AG10803 (cell line): ENCODE measurements around the gene HM13.

Source experiments
- DNase-seq: peaks from one replicate; pipeline ENCODE4 v3.0.0; 2010; ENCODE audit warnings: low read depth
- H3K4me3 ChIP-seq: 2 replicates; pipeline ENCODE4 v1.5.1; 2011; ENCODE audit warnings: mild to moderate bottlenecking, low read length, control low read depth
- CTCF ChIP-seq: conservative IDR thresholded peaks from 2 replicates; pipeline ENCODE4 v1.5.1; 2011; ENCODE audit warnings: mild to moderate bottlenecking, low read length, control low read depth, inconsistent platforms

Gene HM13

GRCh38 chr20:31581391-31581790, 67.1 kb downstream of the HM13 start:
- no peak for DNase-seq
- no peak for TF ChIP-seq CTCF
- no peak overlapping the region for H3K4me3 ChIP-seq

- no peak for TF ChIP-seq CTCF
- peak overlapping the region; percentile 61 for H3K4me3 ChIP-seq
- DNase-seq: peak; percentile 56
Observed at GRCh38 chr20:31587545-31588389, 73.5 kb downstream of the HM13 start.

DNA sequence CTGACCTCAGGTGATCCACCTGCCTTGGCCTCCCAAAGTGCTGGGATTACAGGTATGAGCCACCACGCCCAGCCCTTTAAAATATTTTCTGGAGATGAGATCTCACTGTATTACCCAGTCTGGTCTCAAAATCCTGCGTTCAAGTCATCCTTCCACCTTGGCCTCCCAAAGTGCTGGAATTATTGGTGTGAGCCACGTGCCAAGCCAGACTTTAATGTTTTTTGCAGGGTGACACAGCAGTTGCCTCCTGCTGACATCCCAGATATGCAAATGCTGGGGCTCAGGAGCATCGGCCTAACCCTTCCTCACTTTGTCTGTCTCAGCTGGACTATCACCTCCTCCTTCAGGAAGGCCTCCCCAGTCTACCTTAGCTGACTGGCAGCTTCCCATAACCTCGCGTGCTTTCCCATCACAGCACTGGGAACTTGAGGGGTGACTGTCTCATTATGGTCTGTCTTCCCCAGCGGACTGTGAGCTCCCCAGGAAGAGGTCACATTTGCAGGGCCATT, 76.5 kb downstream of the HM13 start:
- no peak overlapping the region for H3K4me3 ChIP-seq
- no peak for TF ChIP-seq CTCF

GRCh38 chr20:31593221-31594001, 79.2 kb downstream of the HM13 start:
- TF ChIP-seq CTCF: no peak
- H3K4me3 ChIP-seq: no peak overlapping the region
- peak; percentile 65 for DNase-seq

More for the DNA sequence above, 76.5 kb downstream of the HM13 start:
- DNase-seq: no peak

- H3K4me3 ChIP-seq: no peak overlapping the region
- no peak for TF ChIP-seq CTCF
- DNase-seq: no peak
Observed at GRCh38 chr20:31594002-31594557, 79.8 kb downstream of the HM13 start.

- H3K4me3 ChIP-seq: no peak overlapping the region
- no peak for TF ChIP-seq CTCF
- DNase-seq: no peak
Observed at GRCh38 chr20:31594558-31595379, 80.5 kb downstream of the HM13 start.
